Sigmoid colon (tissue), 3 donors: ENCODE measurements around the gene SMAD6.

Experiments
- POLR2A ChIP-seq, 2 donors: fragments of 450-650 bp; IDR thresholded peaks; one replicate each; pipeline ENCODE4 v1.6.1; 2016; ENCODE audit warnings: antibody characterized with exemption in 2 of 2, mild to moderate bottlenecking in 2 of 2, moderate library complexity in 2 of 2
- TF ChIP-seq, protein P1 (sequence below), 4 experiments: fragments of 450-650 bp in 3 of 4; fragments of 200-600 bp in 1 of 4; IDR thresholded peaks; one replicate each; pipeline ENCODE4 v1.5.1; 2016 to 2019; ENCODE audit warnings: antibody characterized with exemption in 4 of 4, mild to moderate bottlenecking in 3 of 4, moderate library complexity in 2 of 4

DNA sequence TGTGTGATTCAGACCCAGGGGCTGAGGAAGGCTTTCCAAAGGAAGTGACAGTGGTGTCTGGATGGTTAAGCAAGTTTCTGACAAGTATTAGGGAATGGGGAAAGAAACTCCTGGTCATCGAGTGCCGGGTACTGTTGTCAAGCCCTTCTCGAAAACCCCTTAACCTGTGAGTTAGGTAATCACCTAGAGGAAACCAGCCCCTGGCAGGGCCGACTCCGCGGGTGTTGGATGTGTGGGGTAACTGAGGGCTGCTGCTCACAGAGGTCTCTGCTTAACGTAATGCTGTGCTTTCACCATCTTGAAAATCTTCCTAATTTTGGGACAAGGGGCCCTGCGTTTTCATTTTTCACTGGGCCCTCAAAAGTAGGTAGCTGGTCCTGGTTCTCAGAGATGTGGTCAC lies 67.0 kb downstream of the SMAD6 start:
- TF ChIP-seq, protein P1, sequence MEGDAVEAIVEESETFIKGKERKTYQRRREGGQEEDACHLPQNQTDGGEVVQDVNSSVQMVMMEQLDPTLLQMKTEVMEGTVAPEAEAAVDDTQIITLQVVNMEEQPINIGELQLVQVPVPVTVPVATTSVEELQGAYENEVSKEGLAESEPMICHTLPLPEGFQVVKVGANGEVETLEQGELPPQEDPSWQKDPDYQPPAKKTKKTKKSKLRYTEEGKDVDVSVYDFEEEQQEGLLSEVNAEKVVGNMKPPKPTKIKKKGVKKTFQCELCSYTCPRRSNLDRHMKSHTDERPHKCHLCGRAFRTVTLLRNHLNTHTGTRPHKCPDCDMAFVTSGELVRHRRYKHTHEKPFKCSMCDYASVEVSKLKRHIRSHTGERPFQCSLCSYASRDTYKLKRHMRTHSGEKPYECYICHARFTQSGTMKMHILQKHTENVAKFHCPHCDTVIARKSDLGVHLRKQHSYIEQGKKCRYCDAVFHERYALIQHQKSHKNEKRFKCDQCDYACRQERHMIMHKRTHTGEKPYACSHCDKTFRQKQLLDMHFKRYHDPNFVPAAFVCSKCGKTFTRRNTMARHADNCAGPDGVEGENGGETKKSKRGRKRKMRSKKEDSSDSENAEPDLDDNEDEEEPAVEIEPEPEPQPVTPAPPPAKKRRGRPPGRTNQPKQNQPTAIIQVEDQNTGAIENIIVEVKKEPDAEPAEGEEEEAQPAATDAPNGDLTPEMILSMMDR (IDR thresholded peaks at IDR 0.05): no peak
- no peak for TF ChIP-seq POLR2A (IDR thresholded peaks at IDR 0.05)
